ENCODE results near the gene DMP1.

DNA sequence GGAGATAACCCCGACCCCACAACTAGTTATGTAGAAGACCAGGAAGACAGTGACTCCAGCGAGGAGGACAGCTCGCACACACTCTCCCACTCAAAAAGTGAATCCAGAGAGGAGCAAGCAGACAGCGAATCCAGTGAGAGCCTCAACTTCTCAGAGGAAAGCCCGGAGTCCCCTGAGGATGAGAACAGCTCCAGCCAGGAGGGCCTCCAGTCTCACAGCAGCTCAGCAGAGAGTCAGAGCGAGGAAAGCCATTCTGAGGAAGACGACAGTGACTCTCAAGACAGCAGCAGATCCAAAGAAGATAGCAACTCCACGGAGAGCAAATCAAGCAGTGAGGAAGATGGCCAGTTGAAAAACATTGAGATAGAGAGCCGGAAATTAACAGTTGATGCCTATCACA lies 12.8 kb downstream of the DMP1 start:
- TF ChIP-seq, protein P1, sequence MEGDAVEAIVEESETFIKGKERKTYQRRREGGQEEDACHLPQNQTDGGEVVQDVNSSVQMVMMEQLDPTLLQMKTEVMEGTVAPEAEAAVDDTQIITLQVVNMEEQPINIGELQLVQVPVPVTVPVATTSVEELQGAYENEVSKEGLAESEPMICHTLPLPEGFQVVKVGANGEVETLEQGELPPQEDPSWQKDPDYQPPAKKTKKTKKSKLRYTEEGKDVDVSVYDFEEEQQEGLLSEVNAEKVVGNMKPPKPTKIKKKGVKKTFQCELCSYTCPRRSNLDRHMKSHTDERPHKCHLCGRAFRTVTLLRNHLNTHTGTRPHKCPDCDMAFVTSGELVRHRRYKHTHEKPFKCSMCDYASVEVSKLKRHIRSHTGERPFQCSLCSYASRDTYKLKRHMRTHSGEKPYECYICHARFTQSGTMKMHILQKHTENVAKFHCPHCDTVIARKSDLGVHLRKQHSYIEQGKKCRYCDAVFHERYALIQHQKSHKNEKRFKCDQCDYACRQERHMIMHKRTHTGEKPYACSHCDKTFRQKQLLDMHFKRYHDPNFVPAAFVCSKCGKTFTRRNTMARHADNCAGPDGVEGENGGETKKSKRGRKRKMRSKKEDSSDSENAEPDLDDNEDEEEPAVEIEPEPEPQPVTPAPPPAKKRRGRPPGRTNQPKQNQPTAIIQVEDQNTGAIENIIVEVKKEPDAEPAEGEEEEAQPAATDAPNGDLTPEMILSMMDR (IDR thresholded peaks at IDR 0.05): no peak
- no peak for TF ChIP-seq POLR2A (IDR thresholded peaks at IDR 0.05)

Measured in testis (tissue), 2 donors.